Esophagus muscularis mucosa (tissue), 4 donors: ENCODE measurements around the gene DYNC1I2.

Experiments
- EP300 ChIP-seq: sonication (generic); formaldehyde crosslinking; IDR thresholded peaks from one replicate; pipeline ENCODE4 v1.6.1; 2017; ENCODE audit warnings: antibody characterized with exemption
- POLR2A ChIP-seq: fragments of 450-650 bp; IDR thresholded peaks from one replicate; pipeline ENCODE4 v1.6.1; 2017; ENCODE audit warnings: antibody characterized with exemption, moderate library complexity, mild to moderate bottlenecking, low read depth
- TF ChIP-seq, protein P1 (sequence below), 3 experiments: fragments of 200-600 bp in 2 of 3; fragments of 450-650 bp in 1 of 3; sonication (generic) in 2 of 3; IDR thresholded peaks; one replicate each; pipeline ENCODE4 v1.5.1; 2017 to 2019; ENCODE audit warnings: antibody characterized with exemption in 3 of 3, mild to moderate bottlenecking in 2 of 3, moderate library complexity in 1 of 3

DNA sequence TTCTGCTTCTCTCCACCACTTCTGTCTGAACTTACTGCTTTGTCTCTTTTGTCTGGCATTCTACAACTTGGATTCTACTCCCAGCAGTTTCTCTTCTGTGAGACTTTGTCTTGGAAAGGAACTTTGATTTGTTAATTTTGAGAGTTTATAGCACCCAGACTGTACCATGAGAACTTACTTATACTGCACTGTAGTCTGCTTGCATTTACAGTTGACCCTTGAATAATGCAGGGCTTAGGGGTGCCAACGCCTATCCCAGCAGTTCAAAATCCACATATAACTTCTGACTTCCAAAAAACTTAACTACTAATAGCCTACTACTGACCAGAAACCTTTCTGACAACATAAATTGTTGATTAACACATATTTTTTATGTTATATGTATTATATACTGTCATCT is 55.5 kb downstream of the DYNC1I2 start:
- TF ChIP-seq POLR2A = no peak
- TF ChIP-seq, protein P1, sequence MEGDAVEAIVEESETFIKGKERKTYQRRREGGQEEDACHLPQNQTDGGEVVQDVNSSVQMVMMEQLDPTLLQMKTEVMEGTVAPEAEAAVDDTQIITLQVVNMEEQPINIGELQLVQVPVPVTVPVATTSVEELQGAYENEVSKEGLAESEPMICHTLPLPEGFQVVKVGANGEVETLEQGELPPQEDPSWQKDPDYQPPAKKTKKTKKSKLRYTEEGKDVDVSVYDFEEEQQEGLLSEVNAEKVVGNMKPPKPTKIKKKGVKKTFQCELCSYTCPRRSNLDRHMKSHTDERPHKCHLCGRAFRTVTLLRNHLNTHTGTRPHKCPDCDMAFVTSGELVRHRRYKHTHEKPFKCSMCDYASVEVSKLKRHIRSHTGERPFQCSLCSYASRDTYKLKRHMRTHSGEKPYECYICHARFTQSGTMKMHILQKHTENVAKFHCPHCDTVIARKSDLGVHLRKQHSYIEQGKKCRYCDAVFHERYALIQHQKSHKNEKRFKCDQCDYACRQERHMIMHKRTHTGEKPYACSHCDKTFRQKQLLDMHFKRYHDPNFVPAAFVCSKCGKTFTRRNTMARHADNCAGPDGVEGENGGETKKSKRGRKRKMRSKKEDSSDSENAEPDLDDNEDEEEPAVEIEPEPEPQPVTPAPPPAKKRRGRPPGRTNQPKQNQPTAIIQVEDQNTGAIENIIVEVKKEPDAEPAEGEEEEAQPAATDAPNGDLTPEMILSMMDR (IDR thresholded peaks at IDR 0.05) = no peak
- TF ChIP-seq EP300 = no peak
